ENCODE results near the gene SMG9. TPM values are rescaled to one million over a fixed set of nuclear protein-coding genes. Genes with fewer than 3 reads are reported as not detected.

The SMG9 gene, protein sequence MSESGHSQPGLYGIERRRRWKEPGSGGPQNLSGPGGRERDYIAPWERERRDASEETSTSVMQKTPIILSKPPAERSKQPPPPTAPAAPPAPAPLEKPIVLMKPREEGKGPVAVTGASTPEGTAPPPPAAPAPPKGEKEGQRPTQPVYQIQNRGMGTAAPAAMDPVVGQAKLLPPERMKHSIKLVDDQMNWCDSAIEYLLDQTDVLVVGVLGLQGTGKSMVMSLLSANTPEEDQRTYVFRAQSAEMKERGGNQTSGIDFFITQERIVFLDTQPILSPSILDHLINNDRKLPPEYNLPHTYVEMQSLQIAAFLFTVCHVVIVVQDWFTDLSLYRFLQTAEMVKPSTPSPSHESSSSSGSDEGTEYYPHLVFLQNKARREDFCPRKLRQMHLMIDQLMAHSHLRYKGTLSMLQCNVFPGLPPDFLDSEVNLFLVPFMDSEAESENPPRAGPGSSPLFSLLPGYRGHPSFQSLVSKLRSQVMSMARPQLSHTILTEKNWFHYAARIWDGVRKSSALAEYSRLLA
- 10 to 100 TPM; 14.6 to 49.8 (median 28.0) TPM for total RNA-seq

DNA sequence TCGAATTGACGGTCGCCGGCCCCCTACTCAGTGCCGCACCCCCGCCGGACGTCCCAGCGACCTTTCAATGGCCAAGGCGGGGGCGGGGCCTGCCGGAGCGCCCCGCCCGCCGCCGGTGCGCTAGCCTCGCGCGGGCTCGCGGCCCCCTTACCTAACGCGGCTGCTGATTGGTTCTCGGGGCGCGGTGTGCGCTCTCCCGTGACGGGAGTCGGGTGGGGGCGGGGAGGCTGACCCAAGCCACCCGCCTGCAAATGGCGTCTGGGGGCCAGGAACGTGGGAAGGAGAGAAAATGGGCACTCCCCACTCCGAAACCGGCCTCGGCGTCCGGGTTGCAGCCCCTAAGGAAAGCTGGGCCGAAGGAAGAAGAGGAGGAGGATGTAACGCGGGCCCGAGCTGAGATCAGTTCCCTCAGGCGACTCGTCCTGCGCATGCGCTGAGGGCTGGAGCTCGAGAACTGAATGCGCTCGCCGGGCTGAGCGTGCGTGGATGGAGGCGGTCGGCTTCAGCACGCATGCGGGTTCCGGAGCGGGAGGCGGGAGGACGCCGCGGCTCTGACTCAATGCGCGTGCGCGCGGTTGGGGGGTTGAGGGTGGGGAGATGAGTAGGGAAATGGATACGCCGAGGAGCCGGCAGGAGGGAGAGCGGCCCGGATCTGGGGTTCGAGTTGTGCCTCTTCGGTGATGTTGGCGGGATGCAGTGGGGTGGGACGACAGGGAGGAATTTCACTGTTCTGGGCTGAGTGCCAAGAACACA lies at the start of gene SMG9:
TSS of gene SMG9 (minus strand) at position 460 of the 753 bp plus-strand sequence. CDS start 4,221 bp downstream, outside the sequence.
- 0 to 1% methylated on average over 48 to 77 of the region's 79 CpGs for WGBS, 2 donors
- TF ChIP-seq POLR2A (IDR thresholded peaks at IDR 0.05): peak; percentile 56 to 93
- TF ChIP-seq, protein P1, sequence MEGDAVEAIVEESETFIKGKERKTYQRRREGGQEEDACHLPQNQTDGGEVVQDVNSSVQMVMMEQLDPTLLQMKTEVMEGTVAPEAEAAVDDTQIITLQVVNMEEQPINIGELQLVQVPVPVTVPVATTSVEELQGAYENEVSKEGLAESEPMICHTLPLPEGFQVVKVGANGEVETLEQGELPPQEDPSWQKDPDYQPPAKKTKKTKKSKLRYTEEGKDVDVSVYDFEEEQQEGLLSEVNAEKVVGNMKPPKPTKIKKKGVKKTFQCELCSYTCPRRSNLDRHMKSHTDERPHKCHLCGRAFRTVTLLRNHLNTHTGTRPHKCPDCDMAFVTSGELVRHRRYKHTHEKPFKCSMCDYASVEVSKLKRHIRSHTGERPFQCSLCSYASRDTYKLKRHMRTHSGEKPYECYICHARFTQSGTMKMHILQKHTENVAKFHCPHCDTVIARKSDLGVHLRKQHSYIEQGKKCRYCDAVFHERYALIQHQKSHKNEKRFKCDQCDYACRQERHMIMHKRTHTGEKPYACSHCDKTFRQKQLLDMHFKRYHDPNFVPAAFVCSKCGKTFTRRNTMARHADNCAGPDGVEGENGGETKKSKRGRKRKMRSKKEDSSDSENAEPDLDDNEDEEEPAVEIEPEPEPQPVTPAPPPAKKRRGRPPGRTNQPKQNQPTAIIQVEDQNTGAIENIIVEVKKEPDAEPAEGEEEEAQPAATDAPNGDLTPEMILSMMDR (IDR thresholded peaks at IDR 0.05): peak in 2 of 5 experiments; percentile 19 to 32
- TF ChIP-seq EP300 (IDR thresholded peaks at IDR 0.05): peak; percentile 94 to 97
- peak; percentile 94 to 95 for DNase-seq (ENCODE audit: low spot score in 2 of 2)
- Histone ChIP-seq H3K4me3 (peak within 1 kb of the TSS; percentile 50 to 82 (median 72)), H3K27me3 (no peaks in the 10 kb centered on the region), H3K4me1 (peaks cover 0 to 46% (median 28%) of the 10 kb centered on the region in 4 donors), H3K27ac (peak within 1 kb of the TSS; percentile 98 to 99 (median 98)), H3K9me3 (no peaks in the 10 kb centered on the region), H3K36me3 (peaks cover 0 to 21% (median 0%) of the 10 kb centered on the region in 3 donors)

DNA sequence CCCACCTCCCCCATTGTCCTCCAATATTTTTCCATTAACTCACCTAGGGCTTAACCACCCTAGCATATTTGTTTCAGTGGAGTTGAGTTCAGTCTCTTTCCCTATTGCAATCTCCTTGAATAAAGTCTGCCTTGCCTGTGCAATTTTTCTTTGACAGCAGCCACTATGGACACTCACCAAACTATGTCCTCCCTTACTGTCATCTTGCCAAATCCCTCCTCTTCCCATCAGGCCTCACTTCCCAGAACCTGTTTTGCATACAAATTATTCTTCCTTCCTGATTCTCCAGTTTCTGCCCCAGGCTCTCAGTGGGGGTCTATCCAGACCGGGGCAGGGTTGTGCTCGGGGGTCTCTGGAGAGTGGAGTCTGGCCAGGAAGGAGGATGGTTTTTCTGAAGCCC lies 49.7 kb upstream of the SMG9 start:
- Histone ChIP-seq H3K27ac (no peak overlapping the region), H3K36me3 (no peaks in the 10 kb centered on the region), H3K9me3 (no peaks in the 10 kb centered on the region), H3K27me3 (peaks cover 0 to 9% of the 10 kb centered on the region in 2 donors), H3K4me3 (no peak overlapping the region), H3K4me1 (no peaks in the 10 kb centered on the region)
- no peak for DNase-seq (ENCODE audit: low spot score in 2 of 2)
- TF ChIP-seq, protein P1 (IDR thresholded peaks at IDR 0.05): no peak
- TF ChIP-seq POLR2A (IDR thresholded peaks at IDR 0.05) (no peak), EP300 (IDR thresholded peaks at IDR 0.05) (no peak)
- WGBS, 2 donors: 24 to 65% methylated on average over 2 of the region's 2 CpGs

DNA sequence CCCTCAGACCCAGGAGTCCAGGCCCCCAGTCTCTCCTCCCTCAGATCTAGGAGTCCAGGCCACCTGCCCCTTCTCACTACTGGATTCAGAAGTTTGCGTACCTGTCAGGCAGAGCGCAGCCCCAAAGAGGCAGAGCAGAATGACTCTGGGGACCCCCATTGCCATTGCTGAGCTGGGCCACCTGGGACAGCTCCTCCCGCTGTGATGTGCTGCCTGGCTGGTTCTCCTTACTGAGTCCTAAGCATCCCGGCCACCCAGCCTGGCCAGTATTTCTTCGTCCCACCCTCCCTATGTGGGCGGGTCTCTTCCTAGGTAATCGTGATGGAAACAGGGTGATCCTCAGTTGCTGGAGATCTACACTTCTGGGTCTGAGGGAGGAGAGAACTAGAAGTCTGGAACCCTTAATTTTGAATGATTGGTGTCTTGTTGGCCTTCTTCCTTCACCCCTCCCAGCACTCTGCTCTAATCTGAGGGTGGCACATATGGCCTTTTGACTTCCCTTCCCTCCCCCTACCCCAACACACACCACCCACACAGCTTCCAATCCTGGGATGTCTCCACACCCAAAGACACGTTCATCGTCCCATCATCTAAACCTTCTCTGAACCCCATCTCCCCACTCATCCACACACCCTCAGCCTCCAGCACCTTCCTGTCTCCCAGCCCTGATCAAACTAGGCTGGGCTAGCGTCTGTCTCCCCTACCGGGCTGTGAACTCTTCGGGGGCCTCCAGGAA lies 47.6 kb upstream of the SMG9 start, which contains the start of gene LYPD5:
TSS of gene LYPD5 (minus strand) at position 232 of the 736 bp plus-strand sequence. CDS start at position 165, 67 bp downstream.
- no peak for DNase-seq (ENCODE audit: low spot score in 2 of 2)
- peaks cover 0 to 27% of the 10 kb centered on the region in 2 donors for H3K27me3 ChIP-seq
- no peak within 1 kb of the TSS for H3K27ac ChIP-seq
- no peaks in the 10 kb centered on the region for H3K9me3 ChIP-seq
- WGBS, 2 donors: 49 to 58% methylated on average over 12 of the region's 12 CpGs
- TF ChIP-seq, protein P1 (IDR thresholded peaks at IDR 0.05): no peak
- no peak for TF ChIP-seq POLR2A (IDR thresholded peaks at IDR 0.05)
- no peak for TF ChIP-seq EP300 (IDR thresholded peaks at IDR 0.05)
- no peak within 1 kb of the TSS for H3K4me3 ChIP-seq
- peaks cover 0 to 12% (median 3%) of the 10 kb centered on the region in 4 donors for H3K4me1 ChIP-seq
- H3K36me3 ChIP-seq: no peaks in the 10 kb centered on the region

DNA sequence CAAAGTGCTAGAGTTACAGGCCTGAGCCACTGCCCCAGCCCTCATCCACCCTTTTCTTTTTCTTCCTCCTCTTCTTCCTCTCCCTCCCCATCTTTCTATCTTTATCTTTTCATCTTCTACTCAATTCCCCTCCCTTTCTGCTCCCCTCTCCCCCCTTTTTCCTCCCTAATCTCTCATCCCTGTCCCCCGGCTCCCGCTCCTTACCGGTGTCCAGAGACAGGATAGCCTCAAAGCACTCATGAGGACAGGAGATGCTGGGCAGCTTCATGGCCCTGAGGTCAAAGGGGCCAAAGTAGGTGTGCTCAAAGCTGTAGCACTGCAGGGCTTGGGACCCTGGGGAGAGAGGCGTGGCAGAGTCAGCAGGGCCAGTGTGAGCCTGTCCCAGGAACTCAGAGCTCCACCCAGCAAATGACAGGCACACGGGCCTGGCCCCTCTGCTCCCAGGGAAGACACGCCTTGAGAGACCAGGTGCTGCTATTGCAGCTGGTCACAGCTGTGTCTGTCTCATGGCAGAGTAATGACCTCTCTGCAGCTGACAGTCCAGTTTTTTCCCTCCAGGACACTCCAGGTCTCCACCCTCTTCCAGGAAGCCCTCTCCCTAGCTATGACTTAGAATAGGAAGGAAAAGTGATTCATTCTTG lies 44.9 kb upstream of the SMG9 start:
- TF ChIP-seq, protein P1 (IDR thresholded peaks at IDR 0.05): no peak
- TF ChIP-seq POLR2A (IDR thresholded peaks at IDR 0.05) (no peak), EP300 (IDR thresholded peaks at IDR 0.05) (no peak)
- WGBS, 2 donors: 63 to 81% methylated on average over 6 of the region's 6 CpGs

More for the DNA sequence above, 44.9 kb upstream of the SMG9 start:
- DNase-seq (ENCODE audit: low spot score in 2 of 2): no peak
- no peak overlapping the region for H3K27ac ChIP-seq
- H3K36me3 ChIP-seq: no peaks in the 10 kb centered on the region
- H3K4me1 ChIP-seq: peaks cover 0 to 12% (median 3%) of the 10 kb centered on the region in 4 donors
- peaks cover 0 to 4% (median 0%) of the 10 kb centered on the region in 4 donors for H3K9me3 ChIP-seq
- no peak overlapping the region for H3K4me3 ChIP-seq
- H3K27me3 ChIP-seq: peaks cover 0 to 49% of the 10 kb centered on the region in 2 donors

Data from tibial nerve (tissue), 4 donors.